ENCODE data around the gene SPI1. TPM values are rescaled to one million over a fixed set of nuclear protein-coding genes. Genes with fewer than 3 reads are reported as not detected.
A peak's percentile ranks its signal among the peaks of the same experiment; 100 is the strongest.

SPI1 gene
- 11.2 TPM for total RNA-seq
- long read RNA-seq, partial matches to known transcripts = 1 of 8 reads
- long read RNA-seq, other reads (novel, unspliced or antisense) = 4 of 8 reads

DNA sequence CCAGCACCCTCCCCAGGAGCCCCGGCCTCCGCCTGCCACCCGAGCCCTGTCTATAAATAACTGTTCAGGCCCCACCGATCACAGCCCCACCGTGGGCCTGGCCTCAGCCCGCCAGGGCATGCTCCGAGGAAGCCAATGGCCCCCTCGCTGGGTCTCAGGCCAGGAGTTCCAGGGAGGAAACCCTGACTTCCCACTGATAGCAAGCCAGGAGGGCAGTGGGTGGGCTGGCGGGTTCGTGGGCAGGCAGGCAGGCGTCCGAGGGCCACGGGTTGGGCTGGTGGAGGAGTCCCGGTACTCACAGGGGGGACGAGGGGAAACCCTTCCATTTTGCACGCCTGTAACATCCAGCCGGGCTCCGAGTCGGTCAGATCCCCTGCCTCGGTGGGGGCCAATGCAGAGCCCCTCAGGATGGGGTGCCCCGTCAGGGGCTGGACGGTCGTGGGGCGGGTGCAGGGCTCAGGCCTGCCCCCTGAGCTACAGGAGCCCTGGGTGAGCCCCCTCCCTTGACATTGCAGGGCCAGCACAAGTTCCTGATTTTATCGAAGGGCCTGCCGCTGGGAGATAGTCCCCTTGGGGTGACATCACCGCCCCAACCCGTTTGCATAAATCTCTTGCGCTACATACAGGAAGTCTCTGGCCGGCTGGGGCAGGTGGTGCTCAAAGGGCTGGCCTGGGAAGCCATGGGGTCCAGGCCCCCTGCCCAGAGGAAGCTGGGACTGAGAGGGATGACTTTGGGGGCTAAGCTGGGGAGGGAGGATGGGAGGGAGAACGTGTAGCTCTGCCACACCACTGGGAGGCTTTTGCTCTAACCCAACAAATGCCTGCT lies at the start of gene SPI1:
SPI1 (minus strand) TSS at position 538 of the 826 bp plus-strand sequence; CDS start at position 344, 194 bp downstream.
- intact Hi-C loops (cut with micrococcal nuclease) = loop anchor here (10.0 kb wide), 1 partner anchor 77 kb away; no protein-coding TSS in a partner anchor
- ATAC-seq (peak; percentile 50), DNase-seq (peak; percentile 69)

DNA sequence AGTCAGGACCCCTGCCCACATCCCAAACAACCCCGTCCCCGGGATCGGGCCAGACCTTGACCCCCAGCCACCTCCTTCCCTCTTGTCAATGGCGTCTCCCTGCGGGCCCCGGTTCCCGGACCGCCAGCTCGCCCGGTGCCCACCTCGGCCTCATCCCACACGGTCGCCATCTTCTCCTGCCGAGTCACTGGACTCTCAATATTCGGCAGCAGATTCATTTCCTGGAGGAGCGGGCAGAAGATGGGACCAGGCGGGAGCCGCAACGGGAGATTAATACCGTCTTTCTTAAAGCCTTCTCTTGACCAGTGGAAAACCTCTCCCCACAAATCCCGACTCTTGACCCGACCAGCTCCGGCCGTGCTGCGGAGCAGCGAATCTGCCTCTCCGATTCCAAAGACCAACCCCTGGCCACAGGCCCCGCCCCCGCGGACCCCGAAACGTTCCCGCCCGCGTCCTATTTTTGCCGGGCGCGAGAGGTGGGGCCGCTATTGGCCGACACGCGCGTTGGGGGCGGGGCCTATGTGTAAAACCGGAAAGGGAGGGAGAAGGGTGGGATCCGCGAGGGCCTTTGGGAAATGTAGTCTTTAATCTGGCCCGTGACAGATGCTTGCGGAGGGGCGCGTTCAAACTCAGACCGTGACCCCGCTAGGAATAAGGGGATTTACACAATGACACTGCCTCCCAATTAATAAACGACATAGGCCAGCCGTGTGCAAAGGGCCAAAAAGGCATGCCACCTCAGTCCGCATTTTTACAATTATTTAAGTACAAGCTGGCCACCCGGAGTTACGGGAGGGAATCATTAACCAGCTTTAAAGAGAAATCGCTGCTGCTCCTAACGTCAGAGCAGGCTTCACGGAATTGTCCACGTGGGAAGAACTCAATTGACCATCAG lies 48.0 kb upstream of the SPI1 start, which contains the start of gene PSMC3:
PSMC3 (minus strand) TSS at position 378 of the 895 bp plus-strand sequence; CDS start at position 218, 160 bp downstream.
- intact Hi-C loops (cut with micrococcal nuclease) = no loop called here
- DNase-seq (peak; percentile 99), ATAC-seq (peak; percentile 97)

DNA sequence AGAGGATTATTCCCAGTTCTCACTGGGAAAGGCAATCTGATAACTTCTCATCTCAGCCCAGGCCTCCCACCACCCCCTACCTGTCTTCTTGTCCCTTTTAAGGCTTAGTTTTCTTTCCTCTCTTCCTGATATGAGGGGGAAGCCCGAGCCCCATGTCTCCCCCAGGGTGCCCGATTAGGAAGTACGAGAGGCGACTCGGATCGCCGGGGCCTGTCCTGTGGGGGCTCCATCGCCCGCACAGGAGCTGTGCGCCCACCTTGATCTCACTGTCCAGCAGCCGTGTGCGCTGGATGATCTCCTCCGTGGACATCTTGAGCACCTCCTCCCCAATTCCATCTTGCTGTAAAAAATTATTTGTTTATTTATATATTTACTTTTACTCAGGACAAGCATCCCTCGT lies 47.3 kb upstream of the SPI1 start:
- intact Hi-C loops (cut with micrococcal nuclease) = no loop called here
- ATAC-seq = no peak
- DNase-seq = no peak

DNA sequence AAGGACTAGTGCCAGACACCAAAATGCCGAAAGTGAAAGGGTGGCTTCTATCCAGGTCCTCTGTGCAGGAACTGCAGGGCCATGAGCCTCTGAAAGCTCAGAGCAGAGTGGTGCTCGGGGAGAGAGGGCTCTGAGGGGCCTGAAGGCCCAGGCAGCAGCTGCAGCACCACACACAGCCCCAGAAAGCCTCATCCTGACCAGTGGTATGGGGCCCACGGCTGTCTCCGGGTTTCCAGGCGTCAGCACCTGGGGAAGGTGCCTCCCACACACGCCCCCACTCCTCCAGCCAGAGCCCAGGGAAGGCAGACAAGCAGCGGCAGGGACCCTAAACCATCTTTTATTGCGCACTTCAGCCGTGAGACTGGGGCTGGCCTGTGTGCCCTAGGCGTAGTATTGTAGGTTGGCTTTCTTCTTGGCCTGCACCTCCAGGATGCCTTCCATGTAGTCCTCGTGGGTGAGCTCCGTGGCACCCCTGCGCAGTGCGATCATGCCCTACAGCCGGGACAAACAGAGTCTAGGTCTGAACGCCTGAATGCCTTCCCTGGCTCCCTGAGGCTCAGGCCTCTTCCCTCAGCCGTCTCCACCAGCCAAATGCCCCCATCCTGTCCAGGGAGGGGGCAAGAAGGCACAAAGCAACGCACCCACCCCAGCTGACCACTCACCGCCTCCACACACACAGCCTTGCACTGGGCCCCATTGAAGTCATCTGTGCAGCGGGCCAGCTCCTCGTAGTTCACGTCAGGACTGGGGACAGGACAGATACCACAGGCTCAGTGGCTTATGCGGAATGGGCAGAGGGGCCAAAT lies 40.3 kb upstream of the SPI1 start:
- intact Hi-C loops (cut with micrococcal nuclease) = no loop called here
- no peak for DNase-seq
- no peak for ATAC-seq

DNA sequence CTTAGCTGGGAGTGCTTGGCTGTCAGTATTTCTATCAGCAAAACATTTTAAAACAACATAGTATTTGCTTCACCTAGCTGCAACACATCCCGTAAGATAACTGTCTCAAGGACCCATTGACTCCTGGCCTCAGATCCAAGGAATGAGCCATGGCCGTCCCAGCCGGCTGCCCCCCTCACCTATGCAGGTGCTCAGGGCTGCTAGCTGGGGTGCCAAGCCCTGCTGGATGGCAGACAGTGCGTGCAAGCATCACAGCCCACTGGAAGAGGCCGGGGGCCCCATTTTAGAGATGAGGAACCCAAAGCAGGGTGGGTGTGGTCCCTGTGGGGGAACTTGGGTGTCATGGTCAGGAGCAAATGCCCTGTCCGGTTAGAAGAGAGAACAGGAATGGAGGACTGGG lies 39.4 kb upstream of the SPI1 start:
- ATAC-seq (no peak), DNase-seq (no peak)
- intact Hi-C loops (cut with micrococcal nuclease) = no loop called here

DNA sequence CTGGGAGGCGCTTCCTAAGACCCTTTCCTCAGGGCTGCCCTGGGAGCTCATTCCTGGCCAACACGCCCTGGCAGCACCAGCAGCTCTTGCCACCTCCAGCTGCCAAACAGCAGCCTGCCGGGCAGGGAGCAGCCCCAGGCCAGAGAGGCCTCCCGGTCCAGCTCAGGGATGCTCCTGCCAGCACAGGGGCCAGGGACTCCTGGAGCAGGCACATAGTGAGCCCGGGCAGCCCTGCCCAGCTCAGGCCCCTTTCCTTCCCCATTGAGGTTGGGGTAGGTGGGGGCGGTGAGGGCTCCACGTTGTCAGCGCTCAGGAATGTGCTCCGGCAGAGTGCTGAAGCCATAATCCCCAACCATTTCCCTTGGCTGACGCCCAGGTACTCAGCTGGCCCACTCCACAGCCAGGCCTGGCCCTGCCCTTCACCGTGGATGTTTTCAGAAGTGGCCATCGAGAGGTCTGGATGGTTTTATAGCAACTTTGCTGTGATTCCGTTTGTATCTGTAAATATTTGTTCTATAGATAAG lies 37.7 kb upstream of the SPI1 start:
- intact Hi-C loops (cut with micrococcal nuclease) = no loop called here
- ATAC-seq = peak; percentile 85

DNA sequence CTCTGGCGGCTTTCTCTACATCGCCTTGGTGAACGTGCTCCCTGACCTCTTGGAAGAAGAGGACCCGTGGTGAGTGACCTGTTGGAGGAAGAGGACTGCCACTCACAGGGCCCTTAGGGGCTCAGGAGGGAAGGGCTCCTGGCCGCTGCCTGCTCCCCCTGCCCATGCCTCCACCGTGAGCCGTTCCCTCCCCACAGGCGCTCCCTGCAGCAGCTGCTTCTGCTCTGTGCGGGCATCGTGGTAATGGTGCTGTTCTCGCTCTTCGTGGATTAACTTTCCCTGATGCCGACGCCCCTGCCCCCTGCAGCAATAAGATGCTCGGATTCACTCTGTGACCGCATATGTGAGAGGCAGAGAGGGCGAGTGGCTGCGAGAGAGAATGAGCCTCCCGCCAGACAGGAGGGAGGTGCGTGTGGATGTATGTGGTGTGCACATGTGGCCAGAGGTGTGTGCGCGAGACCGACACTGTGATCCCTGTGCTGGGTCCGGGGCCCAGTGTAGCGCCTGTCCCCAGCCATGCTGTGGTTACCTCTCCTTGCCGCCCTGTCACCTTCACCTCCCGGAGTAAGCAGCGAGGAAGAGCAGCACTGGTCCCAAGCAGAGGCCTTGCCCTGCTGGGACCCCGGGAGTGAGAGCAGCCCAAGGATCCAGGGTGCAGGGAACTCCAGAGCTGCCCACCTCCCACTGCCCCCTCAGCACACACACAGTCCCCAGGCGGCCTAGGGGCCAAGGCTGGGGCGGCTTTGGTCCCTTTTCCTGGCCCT lies 36.9 kb upstream of the SPI1 start:
- ATAC-seq (peak; percentile 6), DNase-seq (no peak)
- intact Hi-C loops (cut with micrococcal nuclease) = no loop called here

More for the DNA sequence above, 37.7 kb upstream of the SPI1 start:
- peak; percentile 87 for DNase-seq

DNA sequence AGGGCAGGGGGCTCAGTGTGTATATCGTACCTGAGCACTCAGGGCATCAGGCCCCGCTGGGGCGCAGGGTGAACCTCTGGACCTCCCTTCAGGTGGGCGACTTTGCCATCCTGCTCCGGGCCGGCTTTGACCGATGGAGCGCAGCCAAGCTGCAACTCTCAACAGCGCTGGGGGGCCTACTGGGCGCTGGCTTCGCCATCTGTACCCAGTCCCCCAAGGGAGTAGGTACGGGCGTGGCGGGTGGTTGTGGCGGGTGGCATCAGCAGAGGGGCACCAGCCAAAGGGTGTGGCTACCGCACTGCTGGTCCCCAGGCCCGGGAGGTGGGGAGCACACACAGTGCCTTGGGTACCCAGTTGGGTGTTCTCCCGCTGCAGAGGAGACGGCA lies 36.3 kb upstream of the SPI1 start:
- no peak for ATAC-seq
- intact Hi-C loops (cut with micrococcal nuclease) = no loop called here

DNA sequence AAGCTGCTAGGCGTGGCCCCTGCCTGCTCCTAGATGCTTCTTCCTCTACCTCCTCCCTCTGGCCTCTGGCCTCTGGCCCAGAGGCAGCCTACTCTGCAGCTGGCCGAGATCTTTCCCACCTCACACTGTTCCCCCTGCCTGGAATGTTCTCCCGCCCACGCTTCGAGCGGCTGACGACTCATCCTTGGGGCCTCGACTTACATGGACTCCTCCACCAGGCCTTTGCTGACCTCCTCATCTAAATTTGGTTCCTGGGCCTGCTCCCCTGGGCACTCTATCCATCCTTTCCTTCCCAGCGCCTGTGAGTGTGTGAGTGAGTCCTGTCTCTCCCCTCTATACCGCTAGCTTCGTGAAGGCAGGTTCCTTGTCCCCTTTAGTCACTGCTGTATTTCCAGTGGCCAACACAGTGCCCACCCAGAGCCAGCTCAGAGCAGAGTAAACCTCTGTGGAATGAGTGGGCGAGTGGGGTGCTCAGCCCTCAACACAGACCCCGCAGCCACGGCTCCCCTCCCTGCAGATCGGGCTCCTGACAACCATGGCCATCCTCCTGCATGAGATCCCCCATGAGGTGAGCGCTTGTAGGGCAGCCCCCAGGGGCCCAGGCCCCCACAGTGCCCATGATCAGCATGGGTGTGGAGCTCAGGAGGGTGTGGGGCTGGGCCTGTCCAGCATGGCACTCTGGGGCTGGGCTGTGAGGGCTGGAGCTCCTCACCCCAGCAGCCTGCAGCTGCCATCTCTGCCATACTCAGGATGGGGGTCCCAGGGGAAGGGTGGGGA lies 35.7 kb upstream of the SPI1 start:
- ATAC-seq = no peak
- intact Hi-C loops (cut with micrococcal nuclease) = no loop called here
- peak; percentile 62 for DNase-seq

More for the DNA sequence above, 36.3 kb upstream of the SPI1 start:
- DNase-seq = no peak

DNA sequence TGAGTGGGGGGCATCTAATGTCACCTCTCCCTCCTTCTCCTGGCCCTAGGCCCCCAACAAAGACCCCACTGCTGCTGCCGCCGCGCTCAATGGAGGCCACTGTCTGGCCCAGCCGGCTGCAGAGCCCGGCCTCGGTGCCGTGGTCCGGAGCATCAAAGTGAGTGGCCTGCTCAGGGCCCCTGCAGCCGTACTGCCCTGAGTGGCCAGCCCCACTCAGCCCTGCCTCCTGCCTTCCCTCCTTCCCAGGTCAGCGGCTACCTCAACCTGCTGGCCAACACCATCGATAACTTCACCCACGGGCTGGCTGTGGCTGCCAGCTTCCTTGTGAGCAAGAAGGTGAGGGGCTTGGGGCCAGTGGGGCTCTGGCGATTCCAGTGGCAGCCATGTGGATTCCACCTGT lies 35.0 kb upstream of the SPI1 start:
- intact Hi-C loops (cut with micrococcal nuclease) = no loop called here
- ATAC-seq (no peak), DNase-seq (no peak)

DNA sequence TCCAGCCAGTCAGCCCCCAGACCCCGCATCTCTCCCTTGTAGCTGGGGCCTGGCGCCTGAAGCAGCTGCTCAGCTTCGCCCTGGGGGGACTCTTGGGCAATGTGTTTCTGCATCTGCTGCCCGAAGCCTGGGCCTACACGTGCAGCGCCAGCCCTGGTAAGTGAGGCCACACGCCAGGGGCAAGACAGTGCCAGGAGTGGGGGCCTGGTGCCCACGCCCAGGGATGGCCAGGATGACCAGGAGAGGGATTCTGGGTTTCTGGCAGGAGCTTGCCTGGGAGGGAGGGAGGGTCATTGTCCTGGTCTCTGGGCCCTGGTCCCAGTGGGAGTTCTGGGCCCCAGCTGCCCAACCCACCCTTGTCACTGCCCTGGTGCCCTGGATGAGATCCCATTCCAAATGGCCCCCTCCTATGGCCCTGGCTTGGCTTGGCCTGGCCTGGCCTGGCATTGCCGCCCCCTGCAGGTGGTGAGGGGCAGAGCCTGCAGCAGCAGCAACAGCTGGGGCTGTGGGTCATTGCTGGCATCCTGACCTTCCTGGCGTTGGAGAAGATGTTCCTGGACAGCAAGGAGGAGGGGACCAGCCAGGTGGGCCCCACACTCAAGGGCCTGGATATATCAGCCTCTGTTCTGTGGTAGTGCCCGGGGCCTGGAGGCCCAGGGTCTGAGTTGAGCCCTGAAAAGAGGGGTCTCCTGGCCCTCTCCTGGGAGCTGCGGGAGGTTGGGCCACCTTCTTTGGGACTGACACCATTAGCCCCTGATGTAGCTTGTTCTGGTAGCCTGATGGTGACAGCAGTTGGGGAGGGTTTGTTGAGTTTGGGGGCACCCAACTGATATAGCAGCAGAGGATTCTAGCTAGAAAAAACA lies 33.8 kb upstream of the SPI1 start:
- peak; percentile 66 for DNase-seq

DNA sequence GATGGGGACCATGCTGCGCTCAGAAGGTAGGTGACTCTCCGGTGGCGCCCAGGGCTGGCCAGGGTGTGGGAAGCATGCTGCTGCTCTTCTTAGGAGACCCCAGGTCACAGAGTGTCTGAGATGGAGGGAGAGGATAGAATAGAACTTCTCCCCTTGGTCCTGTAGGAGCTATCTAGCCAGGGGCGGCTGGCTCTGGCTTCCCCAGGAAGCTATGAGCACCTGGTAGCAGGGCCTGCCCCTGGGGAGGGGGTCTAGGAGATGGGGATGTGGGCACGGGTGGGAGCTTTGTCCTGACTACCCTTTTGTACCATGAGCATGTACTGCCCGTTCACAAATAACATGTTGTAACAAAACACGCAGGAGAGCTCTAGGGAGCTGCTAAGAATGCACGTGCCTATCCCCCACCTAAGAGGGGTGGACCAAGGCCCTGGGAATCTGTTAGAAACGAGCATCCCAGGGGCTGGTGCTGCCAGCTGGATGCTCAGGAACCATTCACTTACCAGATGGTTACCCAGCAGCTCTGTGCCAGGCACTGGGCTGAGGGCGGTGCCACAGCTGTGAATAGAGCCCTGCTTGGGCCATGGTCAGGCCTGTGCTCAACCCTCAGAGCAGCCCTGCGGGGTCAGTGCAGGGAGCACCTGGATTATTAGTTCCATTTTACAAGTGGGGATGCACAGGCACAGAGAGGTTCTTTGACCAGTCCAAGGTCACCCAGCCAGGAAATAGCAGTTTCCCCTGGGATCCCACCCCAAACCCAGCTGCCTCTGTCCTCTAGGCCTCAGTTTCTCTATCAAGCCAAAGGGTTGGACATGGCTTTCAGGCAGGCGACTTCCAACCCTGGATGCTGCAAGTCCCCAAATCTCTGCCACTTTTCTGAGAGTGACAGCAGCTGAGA lies 32.3 kb upstream of the SPI1 start:
- intact Hi-C loops (cut with micrococcal nuclease) = no loop called here
- DNase-seq (no peak), ATAC-seq (no peak)

More for the DNA sequence above, 33.8 kb upstream of the SPI1 start:
- ATAC-seq = no peak
- intact Hi-C loops (cut with micrococcal nuclease) = no loop called here

DNA sequence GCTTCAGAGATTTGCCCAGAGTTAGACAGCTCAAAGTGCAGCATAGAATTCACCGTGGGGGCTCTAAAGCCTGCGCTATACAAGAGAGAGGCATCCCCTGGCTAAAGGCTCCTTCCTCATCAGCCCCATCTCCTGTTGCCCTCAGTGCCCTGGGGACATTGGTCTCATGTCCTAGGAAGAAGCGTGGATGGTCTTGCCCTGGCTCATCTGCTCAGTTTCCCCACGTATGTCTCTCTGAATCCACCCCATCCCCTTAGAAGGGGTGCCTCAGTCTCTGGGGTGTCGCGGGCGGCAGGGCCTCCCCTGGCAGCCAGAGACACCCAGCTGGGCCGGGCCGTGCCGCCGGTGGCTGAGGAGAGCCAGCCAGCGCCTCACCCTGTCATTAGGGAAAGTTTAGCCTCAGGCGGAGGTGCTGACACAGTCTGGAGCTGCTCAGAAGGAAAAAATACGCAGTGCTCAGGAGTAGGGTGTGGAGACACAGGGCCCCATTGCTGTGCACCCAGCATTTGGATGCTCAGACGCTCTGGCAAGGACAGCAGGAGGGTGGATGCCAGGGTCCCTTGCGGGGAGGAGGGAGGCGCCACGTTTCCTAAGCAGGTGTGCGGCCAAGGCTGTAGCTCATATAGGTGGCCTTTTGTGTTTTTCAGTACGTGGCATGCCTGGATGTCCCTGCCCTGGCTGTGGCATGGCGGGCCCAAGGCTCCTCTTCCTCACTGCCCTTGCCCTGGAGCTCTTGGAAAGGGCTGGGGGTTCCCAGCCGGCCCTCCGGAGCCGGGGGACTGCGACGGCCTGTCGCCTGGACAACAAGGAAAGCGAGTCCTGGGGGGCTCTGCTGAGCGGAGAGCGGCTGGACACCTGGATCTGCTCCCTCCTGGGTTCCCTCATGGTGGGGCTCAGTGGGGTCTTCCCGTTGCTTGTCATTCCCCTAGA lies 31.4 kb upstream of the SPI1 start:
- intact Hi-C loops (cut with micrococcal nuclease) = no loop called here
- ATAC-seq = no peak
- DNase-seq = no peak

All from left ventricle myocardium superior (tissue), 1 donor.